ENCODE data around the gene PTPN6. TPM values are rescaled to one million over a fixed set of nuclear protein-coding genes. Genes with fewer than 3 reads are reported as not detected.

PTPN6 gene
- total and polyA plus RNA-seq, 10 of the 15 experiments (the other 5 are each of a cell fraction or from before 2014, with no cell fraction given) = 229 to 457 (median 370) TPM

DNA sequence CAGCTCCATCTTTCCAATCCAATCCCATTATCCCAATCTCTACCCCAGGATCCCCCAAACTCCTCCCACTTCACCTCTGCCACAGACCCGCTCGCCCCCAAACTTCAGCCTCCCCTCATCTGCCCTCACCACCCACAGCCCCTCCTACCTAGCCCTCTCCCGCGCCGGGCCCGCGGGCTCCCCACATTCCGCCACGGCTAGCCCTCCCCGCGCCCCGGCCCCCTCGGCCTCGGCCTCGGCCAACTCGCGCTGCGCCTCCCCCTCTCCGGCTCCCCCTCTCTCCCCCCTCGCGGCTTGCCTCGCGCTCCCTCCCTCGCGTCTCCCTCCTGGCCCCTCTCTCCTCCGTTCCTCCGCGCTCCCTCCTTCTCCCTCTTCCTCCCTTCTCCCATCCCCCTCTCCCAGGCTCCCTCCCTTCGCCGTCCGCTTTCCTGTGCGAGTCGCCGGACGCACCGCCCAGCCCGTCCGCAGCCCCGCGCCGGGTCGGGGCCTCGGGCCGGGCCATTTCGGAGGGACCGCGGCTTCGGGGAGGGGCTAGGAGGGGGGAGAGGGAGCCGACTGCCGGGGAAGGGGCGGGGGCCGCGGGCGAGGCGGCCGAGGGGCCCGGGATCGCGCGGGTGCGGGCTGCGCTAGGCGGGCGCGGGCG, 23.7 kb upstream of the PTPN6 start, which contains the start of gene ATN1 (continued):
- TF ChIP-seq, protein P1, sequence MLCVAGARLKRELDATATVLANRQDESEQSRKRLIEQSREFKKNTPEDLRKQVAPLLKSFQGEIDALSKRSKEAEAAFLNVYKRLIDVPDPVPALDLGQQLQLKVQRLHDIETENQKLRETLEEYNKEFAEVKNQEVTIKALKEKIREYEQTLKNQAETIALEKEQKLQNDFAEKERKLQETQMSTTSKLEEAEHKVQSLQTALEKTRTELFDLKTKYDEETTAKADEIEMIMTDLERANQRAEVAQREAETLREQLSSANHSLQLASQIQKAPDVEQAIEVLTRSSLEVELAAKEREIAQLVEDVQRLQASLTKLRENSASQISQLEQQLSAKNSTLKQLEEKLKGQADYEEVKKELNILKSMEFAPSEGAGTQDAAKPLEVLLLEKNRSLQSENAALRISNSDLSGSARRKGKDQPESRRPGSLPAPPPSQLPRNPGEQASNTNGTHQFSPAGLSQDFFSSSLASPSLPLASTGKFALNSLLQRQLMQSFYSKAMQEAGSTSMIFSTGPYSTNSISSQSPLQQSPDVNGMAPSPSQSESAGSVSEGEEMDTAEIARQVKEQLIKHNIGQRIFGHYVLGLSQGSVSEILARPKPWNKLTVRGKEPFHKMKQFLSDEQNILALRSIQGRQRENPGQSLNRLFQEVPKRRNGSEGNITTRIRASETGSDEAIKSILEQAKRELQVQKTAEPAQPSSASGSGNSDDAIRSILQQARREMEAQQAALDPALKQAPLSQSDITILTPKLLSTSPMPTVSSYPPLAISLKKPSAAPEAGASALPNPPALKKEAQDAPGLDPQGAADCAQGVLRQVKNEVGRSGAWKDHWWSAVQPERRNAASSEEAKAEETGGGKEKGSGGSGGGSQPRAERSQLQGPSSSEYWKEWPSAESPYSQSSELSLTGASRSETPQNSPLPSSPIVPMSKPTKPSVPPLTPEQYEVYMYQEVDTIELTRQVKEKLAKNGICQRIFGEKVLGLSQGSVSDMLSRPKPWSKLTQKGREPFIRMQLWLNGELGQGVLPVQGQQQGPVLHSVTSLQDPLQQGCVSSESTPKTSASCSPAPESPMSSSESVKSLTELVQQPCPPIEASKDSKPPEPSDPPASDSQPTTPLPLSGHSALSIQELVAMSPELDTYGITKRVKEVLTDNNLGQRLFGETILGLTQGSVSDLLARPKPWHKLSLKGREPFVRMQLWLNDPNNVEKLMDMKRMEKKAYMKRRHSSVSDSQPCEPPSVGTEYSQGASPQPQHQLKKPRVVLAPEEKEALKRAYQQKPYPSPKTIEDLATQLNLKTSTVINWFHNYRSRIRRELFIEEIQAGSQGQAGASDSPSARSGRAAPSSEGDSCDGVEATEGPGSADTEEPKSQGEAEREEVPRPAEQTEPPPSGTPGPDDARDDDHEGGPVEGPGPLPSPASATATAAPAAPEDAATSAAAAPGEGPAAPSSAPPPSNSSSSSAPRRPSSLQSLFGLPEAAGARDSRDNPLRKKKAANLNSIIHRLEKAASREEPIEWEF (IDR thresholded peaks at IDR 0.05; ENCODE audit: insufficient replicate concordance, low read depth, low read length) = no peak
- no peak for TF ChIP-seq POLR2AphosphoS2 (IDR thresholded peaks at IDR 0.05; ENCODE audit: low read depth, low read length)
- TF ChIP-seq MLLT1 (IDR thresholded peaks at IDR 0.05) = 0 out of 2 replicates have a peak, but pooled peaks have one; percentile 40
- no peak for TF ChIP-seq PML (IDR thresholded peaks at IDR 0.05; ENCODE audit: low read length)
- no peak for TF ChIP-seq KAT2A (conservative IDR thresholded peaks at IDR 0.05; ENCODE audit: control insufficient read depth, low read depth, low read length)
- no peak for TF ChIP-seq ZZZ3 (IDR thresholded peaks at IDR 0.05; ENCODE audit: control insufficient read depth, insufficient read length, low read depth)
- TF ChIP-seq SMC3 (IDR thresholded peaks at IDR 0.05; ENCODE audit: borderline replicate concordance, low read length) = no peak
- TF ChIP-seq PAX5 (IDR thresholded peaks at IDR 0.05; ENCODE audit: borderline replicate concordance, low read depth, low read length) = peak; percentile 18; the same call in 1 of the 2 replicates
- TF ChIP-seq, protein P2, sequence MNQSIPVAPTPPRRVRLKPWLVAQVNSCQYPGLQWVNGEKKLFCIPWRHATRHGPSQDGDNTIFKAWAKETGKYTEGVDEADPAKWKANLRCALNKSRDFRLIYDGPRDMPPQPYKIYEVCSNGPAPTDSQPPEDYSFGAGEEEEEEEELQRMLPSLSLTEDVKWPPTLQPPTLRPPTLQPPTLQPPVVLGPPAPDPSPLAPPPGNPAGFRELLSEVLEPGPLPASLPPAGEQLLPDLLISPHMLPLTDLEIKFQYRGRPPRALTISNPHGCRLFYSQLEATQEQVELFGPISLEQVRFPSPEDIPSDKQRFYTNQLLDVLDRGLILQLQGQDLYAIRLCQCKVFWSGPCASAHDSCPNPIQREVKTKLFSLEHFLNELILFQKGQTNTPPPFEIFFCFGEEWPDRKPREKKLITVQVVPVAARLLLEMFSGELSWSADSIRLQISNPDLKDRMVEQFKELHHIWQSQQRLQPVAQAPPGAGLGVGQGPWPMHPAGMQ (IDR thresholded peaks at IDR 0.05; ENCODE audit: borderline replicate concordance) = no peak
- peak; percentile 60 for TF ChIP-seq CHD2 (IDR thresholded peaks at IDR 0.05; ENCODE audit: borderline replicate concordance, low read depth, low read length)
- no peak for TF ChIP-seq MXI1 (IDR thresholded peaks at IDR 0.05; ENCODE audit: low read depth, low read length)
- TF ChIP-seq RBBP5 (conservative IDR thresholded peaks at IDR 0.05) = no peak
- TF ChIP-seq, protein P3, sequence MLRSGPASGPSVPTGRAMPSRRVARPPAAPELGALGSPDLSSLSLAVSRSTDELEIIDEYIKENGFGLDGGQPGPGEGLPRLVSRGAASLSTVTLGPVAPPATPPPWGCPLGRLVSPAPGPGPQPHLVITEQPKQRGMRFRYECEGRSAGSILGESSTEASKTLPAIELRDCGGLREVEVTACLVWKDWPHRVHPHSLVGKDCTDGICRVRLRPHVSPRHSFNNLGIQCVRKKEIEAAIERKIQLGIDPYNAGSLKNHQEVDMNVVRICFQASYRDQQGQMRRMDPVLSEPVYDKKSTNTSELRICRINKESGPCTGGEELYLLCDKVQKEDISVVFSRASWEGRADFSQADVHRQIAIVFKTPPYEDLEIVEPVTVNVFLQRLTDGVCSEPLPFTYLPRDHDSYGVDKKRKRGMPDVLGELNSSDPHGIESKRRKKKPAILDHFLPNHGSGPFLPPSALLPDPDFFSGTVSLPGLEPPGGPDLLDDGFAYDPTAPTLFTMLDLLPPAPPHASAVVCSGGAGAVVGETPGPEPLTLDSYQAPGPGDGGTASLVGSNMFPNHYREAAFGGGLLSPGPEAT (IDR thresholded peaks at IDR 0.05; ENCODE audit: low read depth) = peak; percentile 42; the same call in 1 of the 2 replicates
- no peak for TF ChIP-seq HCFC1 (IDR thresholded peaks at IDR 0.05; ENCODE audit: low read length)
- no peak for TF ChIP-seq CBX5 (IDR thresholded peaks at IDR 0.05; ENCODE audit: low read depth)
- TF ChIP-seq ELK1 (IDR thresholded peaks at IDR 0.05; ENCODE audit: low read depth, low read length) = no peak
- 0 out of 2 replicates have a peak, but pooled peaks have one; percentile 24 for TF ChIP-seq YY1 (IDR thresholded peaks at IDR 0.05; ENCODE audit: low read depth, low read length)

Data from GM12878 (cell line).